Measurements from ENCODE around the gene LCN1.
"Not testable (repeated sequence)": the region's sequence is repeated elsewhere in the genome, so short reads cannot be mapped to it uniquely, and the experiment has no call there.

LCN1 gene

DNA sequence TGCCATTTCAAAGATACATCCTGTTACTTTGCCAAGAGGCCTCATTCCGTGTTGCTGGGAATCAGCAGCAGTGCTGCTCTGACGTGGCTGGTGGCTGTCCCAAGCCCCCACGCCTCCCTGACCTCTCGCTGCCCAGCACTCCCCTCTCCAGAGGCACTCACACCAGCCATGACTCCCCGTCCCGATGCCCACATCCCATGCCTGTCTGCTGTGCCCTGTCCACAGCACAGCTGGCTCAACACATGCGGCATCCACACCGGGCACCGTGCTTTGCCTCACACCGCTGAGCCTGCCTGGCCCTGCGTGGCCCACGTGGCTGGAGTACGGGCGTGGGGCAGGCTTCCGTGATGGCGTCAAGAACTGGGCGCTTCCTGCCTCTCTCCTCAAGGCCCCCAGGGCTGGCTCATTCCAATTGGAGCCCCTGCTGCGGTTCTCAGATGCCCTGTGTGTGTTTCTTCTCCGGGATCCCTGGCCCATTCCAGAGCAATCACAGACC lies 7.8 kb upstream of the LCN1 start:
- Histone ChIP-seq H3K4me3 (replicated peaks; ENCODE audit: insufficient read depth, low read length) (no peak overlapping the region), H3K27me3 (ENCODE audit: insufficient read depth, poor library complexity, severe bottlenecking) (no peaks in the 10 kb centered on the region), H3K27ac (replicated peaks) (no peak overlapping the region)
- DNase-seq (ENCODE audit: low read depth in 1 of 2, low spot score in 1 of 2) = no peak
- TF ChIP-seq POLR2AphosphoS5 (IDR thresholded peaks at IDR 0.05; ENCODE audit: low read depth) (no peak), SPI1 (IDR thresholded peaks at IDR 0.05; ENCODE audit: borderline replicate concordance, low read depth) (no peak), CTCF (IDR thresholded peaks at IDR 0.05; ENCODE audit: insufficient read depth, low read length) (no peak), GABPA (IDR thresholded peaks at IDR 0.05; ENCODE audit: low read depth) (no peak)
- TF ChIP-seq, protein P1, sequence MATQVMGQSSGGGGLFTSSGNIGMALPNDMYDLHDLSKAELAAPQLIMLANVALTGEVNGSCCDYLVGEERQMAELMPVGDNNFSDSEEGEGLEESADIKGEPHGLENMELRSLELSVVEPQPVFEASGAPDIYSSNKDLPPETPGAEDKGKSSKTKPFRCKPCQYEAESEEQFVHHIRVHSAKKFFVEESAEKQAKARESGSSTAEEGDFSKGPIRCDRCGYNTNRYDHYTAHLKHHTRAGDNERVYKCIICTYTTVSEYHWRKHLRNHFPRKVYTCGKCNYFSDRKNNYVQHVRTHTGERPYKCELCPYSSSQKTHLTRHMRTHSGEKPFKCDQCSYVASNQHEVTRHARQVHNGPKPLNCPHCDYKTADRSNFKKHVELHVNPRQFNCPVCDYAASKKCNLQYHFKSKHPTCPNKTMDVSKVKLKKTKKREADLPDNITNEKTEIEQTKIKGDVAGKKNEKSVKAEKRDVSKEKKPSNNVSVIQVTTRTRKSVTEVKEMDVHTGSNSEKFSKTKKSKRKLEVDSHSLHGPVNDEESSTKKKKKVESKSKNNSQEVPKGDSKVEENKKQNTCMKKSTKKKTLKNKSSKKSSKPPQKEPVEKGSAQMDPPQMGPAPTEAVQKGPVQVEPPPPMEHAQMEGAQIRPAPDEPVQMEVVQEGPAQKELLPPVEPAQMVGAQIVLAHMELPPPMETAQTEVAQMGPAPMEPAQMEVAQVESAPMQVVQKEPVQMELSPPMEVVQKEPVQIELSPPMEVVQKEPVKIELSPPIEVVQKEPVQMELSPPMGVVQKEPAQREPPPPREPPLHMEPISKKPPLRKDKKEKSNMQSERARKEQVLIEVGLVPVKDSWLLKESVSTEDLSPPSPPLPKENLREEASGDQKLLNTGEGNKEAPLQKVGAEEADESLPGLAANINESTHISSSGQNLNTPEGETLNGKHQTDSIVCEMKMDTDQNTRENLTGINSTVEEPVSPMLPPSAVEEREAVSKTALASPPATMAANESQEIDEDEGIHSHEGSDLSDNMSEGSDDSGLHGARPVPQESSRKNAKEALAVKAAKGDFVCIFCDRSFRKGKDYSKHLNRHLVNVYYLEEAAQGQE (IDR thresholded peaks at IDR 0.05; ENCODE audit: insufficient replicate concordance, low read depth) = no peak

- not testable (repeated sequence) for H3K4me3 ChIP-seq (replicated peaks; ENCODE audit: insufficient read depth, low read length); H3K27me3 ChIP-seq (ENCODE audit: insufficient read depth, poor library complexity, severe bottlenecking); DNase-seq (ENCODE audit: low read depth in 1 of 2, low spot score in 1 of 2); H3K27ac ChIP-seq (replicated peaks)
These were observed 7.3 kb upstream of the LCN1 start for GRCh38 chr9:135513906-135514305.

DNA sequence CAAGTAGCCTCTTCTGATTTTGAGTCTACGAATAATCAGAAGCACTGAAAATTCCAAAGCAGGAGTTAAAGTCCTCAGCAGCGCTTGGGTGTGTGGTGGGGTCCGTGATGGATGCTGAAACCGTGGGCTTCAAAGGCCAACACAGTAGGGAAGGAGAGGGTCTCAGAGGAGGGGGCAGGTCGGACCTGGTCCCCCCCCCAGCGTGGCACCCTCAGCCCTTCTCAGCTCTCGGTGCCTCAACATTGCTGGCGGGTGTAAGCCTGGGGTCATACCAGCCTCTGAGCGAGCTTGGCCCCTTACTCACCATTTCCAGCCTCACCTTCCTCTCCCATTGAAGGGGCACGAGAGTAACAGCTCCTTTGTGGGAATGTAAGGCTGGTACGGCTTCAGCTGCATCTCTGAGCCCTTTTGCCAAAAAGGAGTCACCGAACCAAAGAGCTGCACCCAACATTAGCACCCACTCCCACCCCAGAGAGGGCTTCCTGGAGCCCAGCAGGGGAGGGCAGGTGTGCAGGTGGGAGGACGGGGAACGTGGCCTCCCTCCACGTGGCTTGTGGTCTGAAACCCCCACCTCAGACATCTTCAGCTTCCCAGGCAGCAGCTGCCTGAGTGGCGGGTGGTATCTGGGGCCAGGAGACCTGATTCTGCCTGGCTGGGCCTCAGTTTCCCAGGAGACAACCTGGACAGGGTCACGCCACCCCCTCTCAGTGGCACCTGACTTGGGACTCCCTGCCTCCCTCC lies 6.7 kb upstream of the LCN1 start:
- TF ChIP-seq POLR2AphosphoS5 (IDR thresholded peaks at IDR 0.05; ENCODE audit: low read depth) (no peak), GABPA (IDR thresholded peaks at IDR 0.05; ENCODE audit: low read depth) (no peak), SPI1 (IDR thresholded peaks at IDR 0.05; ENCODE audit: borderline replicate concordance, low read depth) (no peak), CTCF (IDR thresholded peaks at IDR 0.05; ENCODE audit: insufficient read depth, low read length) (no peak)
- TF ChIP-seq, protein P1 (IDR thresholded peaks at IDR 0.05; ENCODE audit: insufficient replicate concordance, low read depth) = no peak
- no peak for DNase-seq (ENCODE audit: low read depth in 1 of 2, low spot score in 1 of 2)
- Histone ChIP-seq H3K27ac (replicated peaks) (no peak overlapping the region), H3K27me3 (ENCODE audit: insufficient read depth, poor library complexity, severe bottlenecking) (no peaks in the 10 kb centered on the region), H3K4me3 (replicated peaks; ENCODE audit: insufficient read depth, low read length) (no peak overlapping the region)

GRCh38 chr9:135515083-135515951 lies 5.9 kb upstream of the LCN1 start:
- Histone ChIP-seq H3K27me3 (ENCODE audit: insufficient read depth, poor library complexity, severe bottlenecking) (no peaks in the 10 kb centered on the region), H3K27ac (replicated peaks) (no peak overlapping the region), H3K4me3 (replicated peaks; ENCODE audit: insufficient read depth, low read length) (no peak overlapping the region)
- no peak for DNase-seq (ENCODE audit: low read depth in 1 of 2, low spot score in 1 of 2)
- TF ChIP-seq POLR2AphosphoS5 (IDR thresholded peaks at IDR 0.05; ENCODE audit: low read depth) (no peak), SPI1 (IDR thresholded peaks at IDR 0.05; ENCODE audit: borderline replicate concordance, low read depth) (no peak), CTCF (IDR thresholded peaks at IDR 0.05; ENCODE audit: insufficient read depth, low read length) (no peak), GABPA (IDR thresholded peaks at IDR 0.05; ENCODE audit: low read depth) (no peak)
- TF ChIP-seq, protein P1 (IDR thresholded peaks at IDR 0.05; ENCODE audit: insufficient replicate concordance, low read depth) = no peak

Data from HL-60 (cell line).